Stimulated activated CD4-positive, alpha-beta T cell treated with anti-CD3 and anti-CD28 coated beads, Interleukin-4, amount 100 ng/mL, for 1 hour (primary cell): ENCODE measurements around the gene EIF4B.
A peak's percentile ranks its signal among the peaks of the same experiment; 100 is the strongest.

Source experiments
- DNase-seq: peaks from one replicate; pipeline ENCODE4 v3.0.0-alpha.2; 2020

Gene EIF4B

DNA sequence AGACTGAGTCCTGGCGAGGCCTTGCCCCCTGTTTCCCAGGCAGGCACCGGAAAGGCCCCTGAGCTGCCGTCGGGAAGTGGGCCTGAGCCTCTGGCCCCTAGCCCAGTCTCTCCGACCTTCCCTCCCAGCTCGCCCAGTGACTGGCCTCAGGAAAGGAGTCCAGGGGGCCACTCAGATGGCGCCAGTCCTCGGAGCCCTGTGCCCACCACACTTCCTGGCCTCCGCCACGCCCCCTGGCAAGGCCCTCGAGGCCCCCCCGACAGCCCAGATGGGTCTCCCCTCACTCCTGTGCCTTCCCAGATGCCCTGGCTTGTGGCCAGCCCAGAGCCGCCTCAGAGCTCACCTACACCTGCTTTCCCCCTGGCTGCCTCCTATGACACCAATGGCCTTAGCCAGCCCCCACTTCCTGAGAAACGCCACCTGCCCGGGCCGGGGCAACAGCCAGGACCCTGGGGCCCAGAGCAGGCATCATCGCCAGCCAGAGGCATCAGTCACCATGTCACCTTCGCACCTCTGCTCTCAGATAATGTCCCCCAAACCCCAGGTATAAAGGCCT, 54.5 kb downstream of the EIF4B start:
- DNase-seq = no peak

DNA sequence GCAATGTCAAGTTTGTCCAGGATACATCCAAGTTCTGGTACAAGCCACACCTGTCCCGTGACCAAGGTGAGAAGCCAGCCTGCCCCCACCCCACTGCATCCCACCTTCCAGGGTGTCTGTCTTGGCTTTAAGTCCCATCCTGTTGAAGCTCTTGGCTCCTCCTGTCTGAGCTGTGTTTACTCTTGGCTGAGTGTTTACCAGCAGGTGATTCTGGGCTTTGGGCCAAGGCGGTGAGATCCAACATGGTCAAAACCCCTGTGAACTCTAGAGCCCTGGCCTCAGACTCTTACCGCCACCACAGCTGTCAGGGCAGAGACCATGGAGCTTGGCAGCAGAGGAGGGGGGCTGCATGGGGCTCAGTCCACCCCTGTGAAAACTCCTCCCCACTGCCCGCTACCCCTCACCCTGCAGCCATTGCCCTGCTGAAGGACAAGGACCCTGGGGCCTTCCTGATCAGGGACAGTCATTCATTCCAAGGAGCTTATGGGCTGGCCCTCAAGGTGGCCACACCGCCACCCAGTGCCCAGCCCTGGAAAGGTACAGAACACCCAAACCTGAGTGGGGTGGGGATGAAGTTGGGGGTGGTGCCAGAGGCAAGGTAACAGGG, 55.3 kb downstream of the EIF4B start:
- DNase-seq = no peak

DNA sequence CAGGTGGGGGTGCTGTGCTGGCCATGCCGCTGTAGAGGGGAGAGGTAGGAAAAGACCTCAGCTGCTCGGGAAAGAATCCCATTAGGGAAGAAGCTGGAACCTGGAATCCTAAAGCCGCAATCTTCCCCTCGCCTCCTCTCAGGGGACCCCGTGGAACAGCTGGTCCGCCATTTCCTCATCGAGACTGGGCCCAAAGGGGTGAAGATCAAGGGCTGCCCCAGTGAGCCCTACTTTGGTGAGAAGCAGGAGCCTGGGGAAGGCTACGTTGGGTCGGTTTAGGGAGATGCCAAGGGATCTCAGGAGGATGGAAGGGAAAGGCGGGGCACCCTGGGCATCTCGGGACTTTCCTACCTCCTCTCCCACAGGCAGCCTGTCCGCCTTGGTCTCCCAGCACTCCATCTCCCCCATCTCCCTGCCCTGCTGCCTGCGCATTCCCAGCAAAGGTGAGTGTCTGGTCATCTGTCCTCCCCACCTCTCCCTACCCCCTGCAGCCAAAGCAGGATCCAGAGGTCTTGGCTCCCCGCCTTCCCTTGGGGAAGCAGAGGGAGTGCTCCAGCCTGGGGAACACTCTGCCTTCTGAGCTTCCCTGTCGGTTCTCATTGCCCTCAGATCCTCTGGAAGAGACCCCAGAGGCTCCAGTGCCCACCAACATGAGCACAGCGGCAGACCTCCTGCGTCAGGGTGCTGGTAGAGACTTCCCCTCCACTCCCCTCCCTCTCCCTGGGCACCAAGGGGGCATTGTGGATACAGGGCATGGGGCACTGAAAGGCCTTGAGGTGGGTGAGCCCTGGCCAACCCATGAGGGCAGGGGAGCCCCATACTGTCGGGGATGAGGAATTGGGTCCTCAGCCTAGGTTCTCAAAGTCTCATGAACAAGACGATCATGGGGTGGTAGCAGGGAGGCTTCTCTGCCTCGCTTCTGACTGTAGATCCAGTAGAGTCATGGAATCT, 56.0 kb downstream of the EIF4B start:
- no peak for DNase-seq

DNA sequence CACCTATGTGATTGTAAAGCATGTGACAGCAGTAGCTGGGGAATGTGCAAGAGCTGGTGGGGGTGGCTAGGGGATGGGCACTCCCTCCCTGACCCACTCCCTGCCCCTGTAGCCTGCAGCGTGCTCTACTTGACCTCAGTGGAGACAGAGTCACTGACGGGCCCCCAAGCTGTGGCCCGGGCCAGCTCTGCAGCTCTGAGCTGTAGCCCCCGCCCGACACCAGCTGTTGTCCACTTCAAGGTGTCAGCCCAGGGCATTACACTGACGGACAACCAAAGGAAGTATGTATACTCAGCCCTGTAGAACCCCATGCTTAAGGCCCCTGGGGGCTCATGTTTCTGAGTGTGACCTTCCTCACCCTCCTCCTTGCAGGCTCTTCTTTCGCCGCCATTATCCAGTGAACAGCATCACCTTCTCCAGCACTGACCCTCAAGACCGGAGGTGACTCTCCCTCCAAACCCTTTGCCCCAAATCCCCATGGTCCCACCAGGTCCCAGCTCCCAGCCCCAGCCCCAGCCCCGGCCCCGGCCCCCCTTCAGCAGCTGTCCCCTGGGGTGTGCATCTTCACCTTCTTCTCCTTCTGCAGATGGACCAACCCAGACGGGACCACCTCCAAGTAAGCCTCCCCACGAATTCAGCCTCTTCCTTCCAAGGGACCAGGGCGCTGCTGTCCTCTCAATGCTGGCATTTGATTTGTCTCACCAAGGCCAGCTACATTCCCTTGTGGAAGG, 56.9 kb downstream of the EIF4B start:
- DNase-seq = no peak

DNA sequence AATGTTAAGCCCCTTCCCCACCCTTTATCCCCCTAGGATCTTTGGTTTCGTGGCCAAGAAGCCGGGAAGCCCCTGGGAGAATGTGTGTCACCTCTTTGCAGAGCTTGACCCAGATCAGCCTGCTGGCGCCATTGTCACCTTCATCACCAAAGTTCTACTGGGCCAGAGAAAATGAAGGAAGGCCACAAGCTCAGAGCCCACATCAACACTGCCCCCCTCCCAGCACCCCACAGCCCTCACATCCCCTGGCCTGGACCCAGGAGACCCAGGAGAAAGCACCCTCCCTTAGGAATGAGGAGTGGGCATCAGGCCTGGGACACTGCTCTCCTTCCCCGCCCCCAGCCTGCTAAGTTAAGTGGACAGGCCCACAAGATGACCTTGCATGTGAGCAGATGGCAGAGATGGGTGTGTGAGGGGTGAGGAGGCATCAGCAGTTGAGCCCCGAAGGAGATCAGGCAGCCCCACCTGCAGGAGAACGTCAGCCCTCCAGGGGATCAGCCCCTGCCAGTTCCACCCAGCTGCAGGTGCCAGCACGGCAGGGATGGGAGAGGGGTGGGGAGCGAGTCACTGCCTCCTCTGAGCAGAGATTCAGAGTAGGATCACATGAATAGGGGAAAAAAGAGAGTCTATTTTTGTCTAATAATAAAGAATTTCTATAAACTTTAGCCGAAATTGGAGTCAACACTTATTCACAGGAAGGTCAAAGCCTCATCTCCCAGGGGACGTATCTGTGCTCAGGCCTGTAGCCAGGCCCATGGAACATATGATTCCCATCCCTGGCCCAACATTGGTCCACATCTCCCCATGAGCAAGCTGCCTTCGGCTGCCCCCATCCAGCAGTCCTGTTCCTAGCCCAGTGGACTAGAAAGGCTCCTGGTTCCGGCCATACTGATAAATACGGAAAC, 57.7 kb downstream of the EIF4B start:
- no peak for DNase-seq

DNA sequence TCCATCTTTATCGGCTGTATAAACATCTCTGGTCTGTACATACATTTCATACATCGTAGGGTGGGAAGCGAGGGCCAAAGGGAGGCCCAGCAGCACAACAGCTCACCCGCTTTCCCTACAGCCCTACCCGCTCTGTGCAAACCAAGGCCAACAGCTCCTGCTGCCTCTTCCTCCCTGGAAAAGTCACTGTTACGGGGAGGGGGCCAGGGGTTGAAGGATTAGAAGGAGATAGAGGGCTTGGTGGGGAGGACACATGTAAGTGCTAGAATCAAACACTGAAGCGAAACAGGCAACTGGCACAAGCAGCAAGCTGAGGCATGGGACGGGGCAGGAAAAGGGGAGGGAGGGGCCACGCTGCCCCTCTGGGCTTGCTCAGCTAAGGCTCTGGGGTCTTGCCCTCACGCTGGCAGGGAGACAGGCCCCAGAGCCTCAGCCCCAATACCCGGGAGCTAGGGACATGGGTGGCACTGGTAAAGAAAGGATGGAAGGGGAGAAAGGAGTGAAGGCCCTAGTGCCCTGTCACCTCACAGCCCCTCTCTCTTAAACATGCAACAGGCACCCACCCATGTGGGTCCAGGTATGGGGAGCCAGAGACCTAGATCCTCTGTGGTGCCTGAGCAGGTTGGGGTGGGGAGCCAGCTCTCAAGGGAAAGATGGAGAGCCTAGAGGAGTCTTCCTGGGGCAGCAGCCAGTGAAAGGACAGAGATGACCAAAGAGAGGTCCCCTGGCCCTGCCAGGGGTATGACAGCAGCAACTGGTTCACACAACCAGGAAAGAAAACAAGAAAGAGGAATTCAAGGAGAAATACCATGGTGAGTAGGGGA, 58.6 kb downstream of the EIF4B start:
- no peak for DNase-seq

DNA sequence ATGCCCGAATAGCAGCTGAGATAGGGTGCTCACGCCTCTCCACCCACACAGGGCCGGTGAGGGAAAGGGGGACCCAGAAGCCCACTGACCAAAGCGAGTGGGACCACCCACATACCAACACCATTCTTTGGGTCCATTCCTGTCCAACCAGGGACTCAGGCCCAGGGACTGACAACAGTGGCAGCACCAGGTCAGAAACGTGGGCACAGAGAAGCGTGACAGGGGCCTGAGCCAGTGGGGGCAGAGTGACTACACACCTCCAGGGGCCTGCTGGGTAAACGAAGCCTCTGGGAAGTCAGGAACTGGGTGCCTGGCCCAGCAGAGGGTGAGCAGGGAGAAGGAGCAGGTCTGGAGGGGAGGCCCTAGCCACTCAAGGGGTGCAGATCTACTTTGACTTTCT, 59.2 kb downstream of the EIF4B start:
- no peak for DNase-seq

DNA sequence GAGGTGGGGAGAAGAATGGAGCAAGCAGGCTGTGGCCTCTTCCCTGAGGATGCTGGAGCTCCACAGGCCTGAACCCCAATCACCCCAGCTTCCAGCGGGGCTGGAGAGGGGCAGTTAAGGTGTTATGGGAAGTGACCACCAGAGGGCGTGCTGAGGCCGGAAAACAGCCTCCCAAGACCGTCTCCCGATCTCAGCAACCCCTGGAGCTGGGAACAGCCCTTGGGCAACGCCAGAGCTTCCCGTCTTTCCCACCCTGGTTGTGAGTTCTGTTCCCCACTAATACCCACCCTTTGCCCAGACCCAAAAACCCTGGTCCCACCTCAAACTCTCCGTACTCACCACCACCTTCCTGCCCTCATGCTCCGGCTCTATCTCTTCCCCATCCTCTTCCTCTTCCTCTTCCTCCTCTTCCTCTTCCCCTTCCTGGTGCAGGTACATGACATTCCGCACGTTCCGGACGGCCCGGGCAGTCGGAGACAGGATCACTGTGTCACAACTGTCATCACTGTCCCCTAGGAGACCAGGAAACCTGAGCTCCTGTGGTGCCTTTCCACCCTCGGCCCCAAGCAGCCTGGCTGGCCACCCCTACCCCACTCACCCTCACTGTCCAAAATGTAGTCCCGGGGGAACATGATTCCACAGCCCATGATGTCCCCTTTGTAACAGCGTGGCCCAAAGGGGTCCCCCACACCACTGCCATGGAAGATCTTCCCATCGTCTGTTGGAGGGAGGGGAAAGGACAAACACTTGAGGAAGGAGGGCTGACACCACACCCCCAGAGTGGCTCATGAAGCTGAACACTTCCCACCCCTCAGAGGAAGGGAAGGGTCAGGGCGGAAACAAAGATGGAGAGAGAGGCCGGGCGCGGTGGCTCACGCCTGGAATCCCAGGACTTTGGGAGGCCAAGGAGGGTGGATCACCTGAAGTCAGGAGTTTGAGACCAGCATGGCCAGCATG, 60.0 kb downstream of the EIF4B start:
- DNase-seq = peak; percentile 68

DNA sequence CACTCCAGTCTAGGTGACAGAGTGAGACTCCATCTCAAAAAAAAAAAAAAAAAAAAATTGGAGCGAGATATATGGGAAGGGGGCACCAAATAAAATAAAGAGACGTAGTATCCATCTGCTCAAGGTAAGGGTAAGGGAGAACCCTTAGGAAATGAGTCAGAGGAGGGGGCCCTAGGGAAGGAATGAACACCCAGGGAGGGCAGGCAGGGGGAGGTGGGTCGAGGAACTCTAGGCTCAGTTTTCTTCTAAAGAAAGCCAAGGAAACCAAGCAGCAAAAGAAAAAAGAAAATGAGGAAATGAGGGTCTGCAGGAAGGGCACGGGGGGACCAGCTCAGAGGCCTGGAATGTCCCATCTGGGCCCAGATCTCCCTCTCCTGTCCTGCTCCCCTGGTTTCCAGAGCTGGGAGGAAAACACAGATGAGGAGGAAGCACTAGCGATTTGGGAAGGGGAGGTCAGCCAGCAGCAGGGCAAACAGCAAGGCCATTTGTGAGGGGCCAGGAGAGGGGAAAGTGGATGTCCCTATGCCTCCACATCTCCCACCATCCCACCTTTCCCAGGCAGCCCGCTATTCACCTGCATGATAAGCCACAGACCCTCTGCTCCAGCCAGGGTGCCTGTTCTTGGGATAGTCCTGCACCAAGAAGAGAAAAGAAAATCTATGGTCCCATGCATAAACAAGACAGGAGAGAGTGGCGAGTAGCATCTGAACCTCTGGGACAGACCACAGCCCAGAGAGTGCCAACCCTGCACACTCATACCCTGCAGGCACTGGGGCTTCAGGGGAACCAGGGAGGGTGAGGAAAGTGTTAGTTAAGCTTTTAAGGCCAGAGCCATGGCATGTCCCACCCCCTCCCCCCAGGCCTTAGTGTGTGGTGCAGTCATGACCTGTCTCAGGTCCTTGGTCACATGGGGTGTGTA, 61.1 kb downstream of the EIF4B start:
- DNase-seq = no peak

DNA sequence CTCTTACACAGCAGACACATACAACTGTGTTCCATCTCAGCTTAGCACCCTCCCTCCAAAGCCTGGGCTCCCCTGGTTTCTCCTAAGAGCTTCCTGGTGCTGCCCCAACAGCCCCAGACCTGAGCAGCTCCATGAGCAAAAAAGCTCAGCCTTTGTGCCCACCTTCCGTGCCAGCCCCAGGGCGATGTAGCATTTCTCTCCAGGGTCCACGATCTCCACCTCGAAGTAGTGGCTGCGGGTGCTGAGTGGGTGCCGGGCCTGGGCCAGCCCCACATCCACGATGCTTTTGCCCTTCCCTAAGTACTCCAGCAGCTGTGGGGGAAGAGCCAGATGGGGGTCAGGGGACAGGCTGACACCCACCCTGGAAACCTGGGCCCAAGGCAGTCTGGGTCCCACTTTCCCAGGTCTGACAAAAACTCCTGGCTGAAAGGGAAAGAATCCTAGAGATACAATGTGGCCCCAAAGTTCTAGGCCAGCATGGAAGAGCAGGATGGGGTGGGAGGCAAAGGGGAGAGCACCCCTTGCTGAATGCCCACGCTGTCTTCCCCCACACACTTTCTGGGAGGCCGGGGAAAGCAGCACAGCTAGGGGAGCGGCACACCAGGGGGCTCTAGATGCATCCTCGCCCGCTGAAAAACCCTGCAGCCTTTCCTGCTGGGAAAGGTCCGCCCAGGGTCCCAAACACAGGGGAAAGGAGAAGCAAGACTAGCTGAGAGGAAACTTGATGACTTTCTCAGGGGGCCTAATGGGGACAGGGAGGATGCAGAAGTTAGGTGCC, 61.9 kb downstream of the EIF4B start:
- DNase-seq = no peak

DNA sequence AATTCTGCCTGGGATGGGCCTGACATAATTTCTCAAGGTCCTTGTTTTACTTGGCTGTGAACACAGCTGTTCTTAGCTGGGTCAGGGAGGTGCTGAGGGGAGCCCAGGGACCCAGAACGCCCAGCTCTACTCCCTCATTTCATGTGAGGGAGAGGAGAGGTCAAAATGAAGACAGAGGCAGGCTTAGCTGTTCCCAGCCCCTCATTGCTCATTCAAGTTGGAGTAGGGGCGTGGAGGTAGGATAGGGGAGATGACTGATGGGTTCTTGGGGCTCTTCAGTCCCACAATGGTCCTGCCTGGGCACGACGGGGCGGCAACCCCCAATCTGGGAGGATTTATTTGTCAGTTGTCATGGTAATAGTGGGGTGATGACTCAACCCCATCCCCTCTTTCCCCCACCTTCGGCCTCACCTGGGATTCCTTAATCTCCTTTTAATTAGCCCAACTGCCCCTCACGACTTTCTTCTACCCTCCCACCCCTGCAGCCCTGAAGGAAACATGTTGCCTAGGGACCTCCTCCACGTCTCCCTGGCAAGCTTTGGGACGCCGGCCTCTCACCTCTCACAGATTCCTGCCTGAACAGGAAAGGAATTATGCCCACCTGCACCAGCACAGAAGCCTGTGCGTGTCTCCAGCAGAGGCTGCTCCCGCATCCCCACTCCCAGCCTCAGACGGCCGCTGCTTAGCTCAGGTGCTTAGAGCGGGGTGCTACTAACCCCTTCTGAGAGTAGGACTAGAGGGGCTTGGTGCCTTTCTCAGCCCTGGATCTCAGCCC, 62.7 kb downstream of the EIF4B start:
- DNase-seq = no peak

DNA sequence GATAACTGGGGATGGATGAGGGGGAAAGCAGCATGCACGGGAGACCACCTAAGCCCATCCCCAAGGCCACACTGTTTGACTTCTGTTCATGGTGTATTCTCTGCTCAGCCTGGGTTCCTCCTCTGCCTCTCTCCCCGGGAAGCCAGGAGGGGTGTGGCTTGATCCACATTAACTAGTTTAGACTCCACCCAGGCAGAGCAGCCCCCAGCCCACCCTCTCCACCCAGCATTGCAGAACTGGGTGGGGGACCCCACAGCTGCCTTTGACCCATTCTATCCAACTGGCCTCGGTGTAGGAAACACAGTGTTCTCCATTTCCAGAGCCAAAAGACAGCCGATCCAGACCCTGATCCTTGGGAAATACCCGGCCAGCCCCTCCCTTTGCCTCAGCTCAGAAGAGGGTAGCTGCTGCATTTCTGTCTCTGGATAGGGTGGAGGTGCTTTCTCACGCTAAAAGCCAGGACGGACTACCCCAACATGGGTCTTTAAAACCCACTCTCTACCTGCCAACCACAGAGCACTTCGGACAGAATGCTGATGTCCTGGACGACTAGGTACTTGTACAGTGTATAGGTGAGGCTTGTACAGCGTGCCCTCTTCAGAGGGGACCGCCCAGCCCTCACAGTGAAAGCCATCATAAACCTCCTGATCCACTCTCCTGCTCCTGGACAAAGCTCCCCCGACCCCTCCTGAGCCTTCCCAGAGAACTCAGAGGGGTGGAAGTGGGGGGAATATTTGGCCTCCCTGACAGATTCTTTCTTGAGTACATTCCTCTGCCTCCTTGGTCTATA, 63.6 kb downstream of the EIF4B start:
- no peak for DNase-seq

DNA sequence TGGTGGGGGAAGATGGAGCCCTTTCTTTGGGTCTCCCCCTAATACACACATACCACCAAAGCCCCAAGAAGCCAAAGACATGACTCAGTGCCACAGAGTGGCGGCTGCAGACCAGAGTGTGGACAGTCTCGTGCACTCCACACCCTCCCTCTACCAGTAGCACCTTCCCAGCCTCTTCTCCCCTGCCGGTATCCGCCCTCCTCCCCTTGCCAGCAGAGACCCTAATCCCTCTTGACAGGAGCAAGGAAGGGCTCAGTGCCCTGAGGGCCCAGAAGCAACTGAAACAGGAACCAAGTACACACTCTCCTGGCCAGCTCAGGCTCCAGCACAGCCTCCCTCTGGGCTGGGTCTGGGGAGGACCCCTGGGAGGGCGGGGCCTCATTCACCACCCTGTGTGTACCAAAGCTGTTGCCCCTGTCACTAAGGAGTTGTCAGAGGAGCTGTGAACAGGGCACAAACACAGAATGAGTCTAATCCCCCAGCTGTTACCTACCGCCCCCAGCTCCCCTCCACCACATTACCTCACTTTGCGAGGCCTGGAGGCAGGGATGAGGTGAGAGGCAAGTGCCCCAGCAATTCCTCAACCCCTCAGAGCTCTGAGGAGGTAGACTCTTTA, 64.7 kb downstream of the EIF4B start:
- DNase-seq = no peak

DNA sequence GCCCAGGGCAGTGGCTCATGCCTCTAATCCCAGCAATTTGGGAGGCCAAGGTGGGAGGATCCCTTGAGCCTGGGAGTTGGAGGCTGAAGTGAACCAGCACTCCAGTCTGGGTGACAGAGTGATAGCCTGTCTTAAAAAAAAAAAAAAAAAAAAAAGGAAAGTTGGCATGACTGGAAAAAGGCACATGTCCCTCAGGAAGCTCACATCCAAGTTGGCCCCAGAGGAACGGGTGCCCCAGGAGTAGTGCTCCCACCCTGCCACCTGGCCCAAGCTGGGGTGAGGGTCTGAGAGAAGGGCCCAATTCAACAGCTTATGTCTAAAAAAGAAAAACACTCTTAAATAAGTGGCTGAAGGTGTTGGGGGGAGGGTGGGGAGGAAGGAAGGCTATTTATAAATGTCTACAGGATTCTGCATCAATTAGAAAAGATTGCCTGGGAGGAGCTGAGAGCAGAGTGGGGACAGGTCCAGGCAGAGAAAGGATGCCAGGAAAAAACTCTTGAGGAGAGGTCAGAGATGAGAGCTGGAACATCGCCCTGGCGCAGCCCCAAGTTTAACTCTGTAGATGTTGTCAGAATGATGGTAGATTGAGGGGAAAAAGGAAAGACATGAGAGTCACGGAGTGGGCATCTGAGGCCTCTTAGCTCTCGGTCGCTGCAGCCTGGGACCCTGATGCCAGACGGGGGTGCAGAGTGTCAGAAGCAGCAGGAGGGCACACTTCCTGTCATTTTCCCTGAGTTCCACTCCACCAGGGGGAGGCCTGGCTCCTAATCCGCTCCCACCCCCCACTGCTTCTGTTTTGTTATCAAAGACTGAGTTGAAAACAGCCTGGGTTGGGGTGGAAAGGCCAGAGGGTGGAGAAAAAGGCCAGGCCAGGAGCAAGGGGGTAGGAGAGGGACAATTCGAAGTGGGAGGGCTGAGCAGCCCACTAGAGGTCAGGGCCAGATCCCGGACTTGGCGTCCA, 65.6 kb downstream of the EIF4B start:
- DNase-seq = no peak

DNA sequence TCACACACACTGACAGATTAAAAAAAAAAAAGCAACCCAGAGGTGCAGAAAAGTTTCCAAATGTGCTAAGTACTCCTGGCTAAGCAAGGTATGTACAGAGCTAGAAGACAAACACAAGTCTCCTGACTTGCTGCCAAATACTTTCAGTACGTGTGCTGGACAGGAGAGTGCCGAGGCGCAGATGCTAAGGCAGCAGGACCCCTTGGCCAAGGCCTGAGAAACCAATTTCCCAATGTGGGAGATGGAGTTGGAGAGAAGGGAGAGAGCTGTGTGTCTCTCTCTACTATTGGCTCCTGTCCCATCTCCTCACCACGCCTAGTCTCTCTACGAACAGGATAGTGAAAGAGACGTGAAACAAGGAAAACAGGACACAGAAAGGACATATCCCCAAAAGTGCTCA, 67.6 kb downstream of the EIF4B start:
- no peak for DNase-seq
